GM12873 (cell line): ENCODE data around the gene GATAD2A.

ENCODE experiments used
- TF ChIP-seq, protein P1 (sequence below): IDR thresholded peaks from 2 replicates; pipeline ENCODE4 v1.5.1; 2012; ENCODE audit warnings: low read depth, mild to moderate bottlenecking, moderate library complexity, low read length, control low read depth; ENCODE audit not compliant: insufficient read depth; ENCODE audit errors: missing control alignments

Gene GATAD2A

DNA sequence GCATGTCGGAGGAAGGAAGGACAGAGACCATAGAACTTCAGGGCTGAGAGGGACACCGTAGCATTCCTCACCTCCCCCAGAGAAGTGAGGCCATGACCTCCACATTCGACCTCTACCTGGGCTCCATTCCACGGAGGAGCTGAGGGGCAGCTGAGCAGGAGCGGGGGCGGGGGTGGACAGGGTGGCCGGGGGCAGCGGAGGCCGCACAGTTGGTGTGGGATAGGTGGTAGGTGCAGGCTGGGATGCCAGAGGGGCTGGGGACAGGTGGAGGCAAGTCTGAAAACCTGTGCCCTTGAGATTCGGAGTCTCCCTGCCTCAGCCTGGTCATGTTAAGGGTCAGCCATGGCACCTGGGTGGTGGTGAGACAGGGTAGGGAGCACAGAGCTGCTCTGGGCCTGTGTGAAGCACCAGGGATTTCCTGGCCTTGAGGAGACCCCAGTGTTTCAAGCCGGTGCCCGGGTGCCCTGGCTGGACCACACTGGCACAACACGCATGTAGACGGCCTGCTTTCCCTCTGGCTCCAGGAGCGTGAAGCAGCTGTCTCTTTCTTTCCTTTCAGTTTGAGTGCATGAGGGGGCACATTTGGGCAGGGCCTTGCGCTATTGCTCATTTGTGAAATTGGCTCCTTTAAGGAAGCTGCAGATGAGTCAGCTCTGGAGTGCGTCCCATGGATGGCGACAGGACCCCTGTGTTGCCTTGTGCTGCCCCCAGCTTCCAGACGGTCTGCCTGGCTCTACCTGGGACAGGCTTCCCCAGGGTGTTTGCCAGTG lies 58.1 kb downstream of the GATAD2A start:
- TF ChIP-seq, protein P1, sequence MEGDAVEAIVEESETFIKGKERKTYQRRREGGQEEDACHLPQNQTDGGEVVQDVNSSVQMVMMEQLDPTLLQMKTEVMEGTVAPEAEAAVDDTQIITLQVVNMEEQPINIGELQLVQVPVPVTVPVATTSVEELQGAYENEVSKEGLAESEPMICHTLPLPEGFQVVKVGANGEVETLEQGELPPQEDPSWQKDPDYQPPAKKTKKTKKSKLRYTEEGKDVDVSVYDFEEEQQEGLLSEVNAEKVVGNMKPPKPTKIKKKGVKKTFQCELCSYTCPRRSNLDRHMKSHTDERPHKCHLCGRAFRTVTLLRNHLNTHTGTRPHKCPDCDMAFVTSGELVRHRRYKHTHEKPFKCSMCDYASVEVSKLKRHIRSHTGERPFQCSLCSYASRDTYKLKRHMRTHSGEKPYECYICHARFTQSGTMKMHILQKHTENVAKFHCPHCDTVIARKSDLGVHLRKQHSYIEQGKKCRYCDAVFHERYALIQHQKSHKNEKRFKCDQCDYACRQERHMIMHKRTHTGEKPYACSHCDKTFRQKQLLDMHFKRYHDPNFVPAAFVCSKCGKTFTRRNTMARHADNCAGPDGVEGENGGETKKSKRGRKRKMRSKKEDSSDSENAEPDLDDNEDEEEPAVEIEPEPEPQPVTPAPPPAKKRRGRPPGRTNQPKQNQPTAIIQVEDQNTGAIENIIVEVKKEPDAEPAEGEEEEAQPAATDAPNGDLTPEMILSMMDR: no peak

DNA sequence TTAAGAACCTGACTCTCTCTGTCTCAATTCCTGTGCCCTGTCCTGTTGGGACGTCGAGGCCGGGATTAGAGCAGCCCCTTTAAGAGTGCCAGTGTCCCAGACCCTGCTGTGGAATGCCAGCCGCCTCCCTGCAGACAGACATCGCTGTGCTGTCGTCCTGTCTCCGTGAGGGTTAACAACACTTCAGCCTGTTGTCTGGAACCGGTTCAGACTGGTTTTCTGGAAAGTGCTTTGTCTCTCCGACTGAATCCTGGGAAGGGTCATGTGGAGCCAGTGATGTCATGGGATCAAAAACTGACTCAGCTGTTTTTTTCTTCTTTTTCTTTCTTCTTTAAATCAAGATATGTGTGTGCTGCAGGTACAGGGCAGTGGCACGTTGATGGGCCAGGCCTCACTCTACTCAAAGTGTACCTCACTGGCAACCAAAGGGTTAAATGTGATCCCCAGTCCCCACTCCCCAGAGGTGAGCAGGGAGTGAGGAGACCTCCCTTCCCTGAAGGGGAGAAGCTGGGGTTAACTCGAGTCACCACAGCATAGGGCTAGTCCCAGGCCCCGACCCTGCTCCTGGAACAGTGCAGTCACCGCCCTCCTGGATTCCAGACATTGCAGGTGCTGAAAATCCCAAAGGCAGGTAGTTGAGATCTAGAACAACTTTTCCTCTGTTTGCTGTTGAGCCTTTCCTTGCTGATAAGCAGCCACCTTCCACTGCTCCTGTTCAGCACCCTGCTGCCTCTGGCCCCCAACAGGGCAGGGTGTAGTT lies 59.0 kb downstream of the GATAD2A start:
- TF ChIP-seq, protein P1: no peak

DNA sequence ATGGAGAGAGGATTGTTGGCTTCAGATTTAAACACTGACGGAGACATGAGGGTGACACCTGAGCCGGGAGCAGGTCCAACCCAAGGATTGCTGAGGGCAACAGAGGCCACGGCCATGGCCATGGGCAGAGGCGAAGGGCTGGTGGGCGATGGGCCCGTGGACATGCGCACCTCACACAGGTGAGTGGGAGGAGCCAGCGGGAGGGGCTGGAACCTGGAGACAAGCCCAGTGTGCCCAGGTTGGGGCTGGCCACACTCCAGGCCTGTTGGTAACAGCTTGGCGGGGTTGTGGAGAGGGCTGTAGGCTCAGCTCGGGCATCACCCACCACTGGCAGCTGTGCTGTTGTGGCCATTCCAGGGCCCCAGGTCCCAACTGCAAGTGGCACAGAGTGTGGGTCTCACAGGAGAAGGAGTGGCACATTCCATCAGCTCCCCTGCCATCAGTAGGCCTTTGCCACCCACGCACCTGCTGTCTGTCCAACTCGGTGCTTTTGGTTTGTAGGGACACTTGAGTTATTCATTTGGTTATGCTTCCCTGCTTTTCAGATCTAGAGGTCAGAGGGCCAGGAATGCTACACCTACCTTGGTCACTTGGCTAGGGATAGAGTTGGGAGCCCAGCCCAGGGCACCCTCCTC lies 60.1 kb downstream of the GATAD2A start:
- TF ChIP-seq, protein P1: no peak

DNA sequence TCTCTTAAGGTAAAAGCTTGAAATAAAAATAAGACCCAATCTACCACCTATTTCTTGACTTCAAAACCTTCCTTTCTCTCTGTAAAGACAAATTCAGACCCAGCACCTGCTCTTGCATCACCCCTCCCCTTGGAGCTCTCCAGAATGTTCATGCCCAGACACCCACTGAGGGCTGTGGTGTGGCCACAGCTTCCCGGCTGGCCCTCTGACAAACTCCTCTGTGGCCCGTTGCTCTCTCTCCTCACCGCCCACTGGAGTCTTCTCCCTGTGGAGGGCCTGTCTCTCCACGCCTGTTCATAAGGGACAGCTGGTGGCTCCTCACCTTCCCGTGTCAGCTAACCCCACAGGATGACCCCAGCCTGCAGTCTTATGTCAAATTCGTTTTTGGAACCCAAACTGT lies 60.7 kb downstream of the GATAD2A start:
- TF ChIP-seq, protein P1: no peak

DNA sequence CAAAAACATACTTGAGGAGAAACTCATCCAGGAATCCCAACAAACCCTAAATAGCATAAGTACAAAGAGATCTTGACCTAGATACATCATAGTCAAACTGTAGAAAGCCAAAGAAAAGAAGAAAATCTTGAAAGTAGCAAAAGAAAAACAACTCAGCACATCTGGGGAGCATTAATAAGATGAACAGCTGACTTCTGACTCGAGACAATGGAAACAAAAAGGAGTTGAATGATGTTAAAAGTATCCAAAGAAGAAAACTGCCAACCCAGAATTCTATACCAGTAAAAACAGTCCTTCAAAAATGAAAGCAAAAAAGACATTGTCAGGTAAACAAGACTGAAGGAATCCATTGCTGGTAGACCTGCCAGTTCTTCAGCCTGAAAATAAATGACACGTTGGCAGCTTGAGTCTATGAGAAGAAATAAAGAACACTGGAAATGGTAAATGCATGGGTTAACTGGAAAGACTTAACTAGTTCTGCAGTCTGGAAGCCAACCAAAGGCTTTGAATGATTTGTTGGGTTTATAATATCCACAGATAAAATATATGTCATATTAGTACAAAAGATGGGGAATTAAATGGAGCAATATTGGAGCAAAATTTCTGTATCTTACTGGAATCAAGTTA lies 63.1 kb downstream of the GATAD2A start:
- TF ChIP-seq, protein P1: no peak

DNA sequence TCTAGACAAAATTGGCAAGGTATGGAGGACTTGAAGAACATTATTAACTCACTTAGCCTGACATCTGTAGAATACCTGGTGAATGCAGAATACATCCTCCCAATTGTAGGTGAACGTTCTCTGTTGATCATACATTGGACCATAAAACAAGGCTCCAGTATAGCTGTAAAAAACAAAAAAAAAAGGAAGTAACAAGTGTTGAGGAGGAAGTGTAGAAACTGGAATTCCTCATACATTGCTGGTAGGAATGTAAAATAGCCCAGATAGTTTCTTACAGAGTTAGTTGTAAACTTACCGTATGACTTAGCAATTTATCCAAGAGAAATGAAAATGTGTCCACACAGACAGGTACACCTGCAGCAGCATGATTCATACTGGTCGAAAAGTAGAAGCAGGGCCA lies 65.1 kb downstream of the GATAD2A start:
- TF ChIP-seq, protein P1: no peak

DNA sequence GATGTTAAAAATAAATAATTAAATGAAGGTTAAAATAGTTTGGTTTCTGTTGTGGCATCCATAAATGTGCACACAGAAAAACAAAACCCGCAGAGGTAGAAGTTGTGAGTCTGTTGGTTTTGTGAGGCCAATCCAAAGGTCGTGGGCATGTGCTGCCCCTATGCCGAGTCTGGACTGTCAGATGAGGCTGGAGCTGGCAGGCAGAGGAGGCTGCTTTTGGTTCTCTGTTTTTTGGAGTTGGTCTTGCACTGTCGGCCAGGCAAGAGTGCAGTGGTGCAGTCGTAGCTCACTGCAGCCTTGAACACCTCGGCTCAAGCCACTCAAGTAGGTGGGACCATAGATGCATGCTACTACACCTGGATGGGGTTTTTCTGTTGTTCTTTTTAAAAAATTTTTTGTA lies 66.2 kb downstream of the GATAD2A start:
- TF ChIP-seq, protein P1: no peak
